Retinal pigment epithelial cell (primary cell): Measurements from ENCODE around the gene RPL9.

Source experiments
- DNase-seq: peaks from one replicate; pipeline ENCODE4 v3.0.0-alpha.2; 2010; ENCODE audit warnings: low read depth
- H3K4me3 ChIP-seq: 2 replicates; pipeline ENCODE4 v1.5.1; 2011; ENCODE audit warnings: mild to moderate bottlenecking, low read length, control low read depth, moderate library complexity
- TF ChIP-seq, protein P1 (sequence below): conservative IDR thresholded peaks from 2 replicates; pipeline ENCODE4 v1.5.1; 2011; ENCODE audit warnings: low read depth, low read length, control low read depth, inconsistent platforms

Gene RPL9

DNA sequence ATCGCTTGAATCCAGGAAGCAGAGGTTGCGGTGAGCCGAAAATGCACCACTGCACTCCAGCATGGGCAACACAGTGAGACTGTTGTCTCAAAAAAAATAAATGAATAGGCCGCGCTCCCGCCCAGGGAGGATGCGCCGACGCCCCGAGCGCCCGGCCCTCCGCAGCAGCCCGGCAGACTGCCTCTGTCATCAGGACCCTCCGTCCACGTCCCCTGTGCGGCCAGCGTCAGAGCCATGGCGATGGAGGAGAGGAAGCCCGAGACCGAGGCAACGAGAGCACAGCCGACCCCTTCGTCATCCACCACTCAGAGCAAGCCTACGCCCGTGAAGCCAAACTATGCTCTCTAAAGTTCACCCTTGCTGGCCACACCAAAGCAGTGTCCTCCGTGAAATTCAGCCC, 21.5 kb upstream of the RPL9 start:
- TF ChIP-seq, protein P1, sequence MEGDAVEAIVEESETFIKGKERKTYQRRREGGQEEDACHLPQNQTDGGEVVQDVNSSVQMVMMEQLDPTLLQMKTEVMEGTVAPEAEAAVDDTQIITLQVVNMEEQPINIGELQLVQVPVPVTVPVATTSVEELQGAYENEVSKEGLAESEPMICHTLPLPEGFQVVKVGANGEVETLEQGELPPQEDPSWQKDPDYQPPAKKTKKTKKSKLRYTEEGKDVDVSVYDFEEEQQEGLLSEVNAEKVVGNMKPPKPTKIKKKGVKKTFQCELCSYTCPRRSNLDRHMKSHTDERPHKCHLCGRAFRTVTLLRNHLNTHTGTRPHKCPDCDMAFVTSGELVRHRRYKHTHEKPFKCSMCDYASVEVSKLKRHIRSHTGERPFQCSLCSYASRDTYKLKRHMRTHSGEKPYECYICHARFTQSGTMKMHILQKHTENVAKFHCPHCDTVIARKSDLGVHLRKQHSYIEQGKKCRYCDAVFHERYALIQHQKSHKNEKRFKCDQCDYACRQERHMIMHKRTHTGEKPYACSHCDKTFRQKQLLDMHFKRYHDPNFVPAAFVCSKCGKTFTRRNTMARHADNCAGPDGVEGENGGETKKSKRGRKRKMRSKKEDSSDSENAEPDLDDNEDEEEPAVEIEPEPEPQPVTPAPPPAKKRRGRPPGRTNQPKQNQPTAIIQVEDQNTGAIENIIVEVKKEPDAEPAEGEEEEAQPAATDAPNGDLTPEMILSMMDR, result no peak
- H3K4me3 ChIP-seq, result no peak overlapping the region
- DNase-seq, result no peak

GRCh38 chr4:39476187-39476895, 17.6 kb upstream of the RPL9 start:
- TF ChIP-seq, protein P1, result no peak
- no peak for DNase-seq
- H3K4me3 ChIP-seq, result no peak overlapping the region

- no peak overlapping the region for H3K4me3 ChIP-seq
- no peak for DNase-seq
- TF ChIP-seq, protein P1, result no peak
These were observed 13.7 kb upstream of the RPL9 start for GRCh38 chr4:39472396-39472795.

DNA sequence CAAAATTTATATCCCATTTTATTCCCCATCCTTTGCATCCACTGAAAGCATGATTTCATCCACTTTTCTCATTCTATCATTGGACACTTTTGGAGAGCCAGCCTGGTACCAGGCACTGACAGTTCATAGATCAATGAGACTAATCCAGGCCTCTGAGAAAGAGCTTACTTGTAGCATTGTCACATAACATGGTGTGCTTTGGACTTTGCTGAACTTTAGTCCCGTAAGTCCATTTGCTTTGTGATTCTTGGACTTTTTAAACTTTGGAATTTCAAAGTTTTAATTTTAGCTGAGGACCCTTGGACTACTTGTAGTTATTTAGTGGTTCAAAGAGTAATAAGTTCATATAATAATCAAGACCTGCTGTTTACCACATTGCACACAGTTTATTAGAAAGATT, 11.7 kb upstream of the RPL9 start:
- TF ChIP-seq, protein P1, result no peak
- H3K4me3 ChIP-seq, result no peak overlapping the region

DNA sequence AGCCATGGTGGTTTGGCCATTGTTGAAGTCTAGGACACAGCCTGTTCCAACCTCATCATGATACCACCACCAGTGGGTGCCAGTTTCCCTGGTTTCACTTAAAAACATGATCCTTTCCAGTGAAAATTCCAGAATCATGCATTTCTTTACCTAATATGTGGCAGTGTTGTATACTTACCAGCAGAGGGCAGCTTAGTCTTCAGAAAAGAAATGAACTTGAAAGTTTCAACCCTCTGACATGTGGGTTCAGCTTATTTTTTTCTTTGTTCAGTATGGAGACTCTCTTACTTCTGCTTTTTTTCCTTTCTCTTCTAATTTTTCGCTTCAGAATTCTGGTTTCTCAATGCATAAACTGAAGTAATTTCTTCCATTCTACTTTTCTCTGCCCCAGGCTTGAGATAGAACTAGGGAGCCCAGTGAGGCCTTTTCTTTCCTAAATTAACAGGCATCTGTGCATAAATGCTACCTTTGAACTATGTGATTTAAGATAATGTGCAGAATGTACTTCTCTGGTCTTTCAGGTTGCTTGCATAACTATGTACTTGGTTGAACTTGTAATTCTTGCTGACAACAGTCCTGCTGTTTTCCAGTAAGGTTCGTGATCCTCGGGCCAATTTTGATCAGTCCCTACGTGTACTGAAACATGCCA, 10.8 kb upstream of the RPL9 start:
- peak; percentile 78 for DNase-seq
- no peak overlapping the region for H3K4me3 ChIP-seq
- TF ChIP-seq, protein P1, result peak; percentile 85

More for the DNA sequence above, 11.7 kb upstream of the RPL9 start:
- DNase-seq, result no peak

DNA sequence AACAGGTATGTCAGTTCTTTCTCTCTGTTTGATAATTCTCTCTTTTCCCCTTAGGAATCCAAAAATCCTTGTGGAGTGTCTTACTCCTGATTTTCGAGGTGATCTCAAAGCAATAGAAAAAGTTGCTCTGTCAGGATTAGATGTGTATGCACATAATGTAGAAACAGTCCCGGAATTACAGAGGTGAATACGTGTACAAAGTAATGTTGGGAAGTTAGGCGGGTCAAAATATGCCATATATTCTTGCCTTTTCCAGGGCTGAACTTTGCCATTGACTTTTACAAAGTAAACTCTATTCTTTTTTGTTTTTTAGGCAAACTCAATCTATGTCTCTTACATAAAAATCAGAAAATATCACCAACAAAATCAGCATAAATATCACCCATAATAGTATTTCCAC, 8.7 kb upstream of the RPL9 start:
- no peak overlapping the region for H3K4me3 ChIP-seq
- DNase-seq, result no peak
- TF ChIP-seq, protein P1, result no peak

- TF ChIP-seq, protein P1, result no peak
- DNase-seq, result no peak
- H3K4me3 ChIP-seq, result no peak overlapping the region
These were observed 8.0 kb upstream of the RPL9 start for GRCh38 chr4:39466747-39467146.
